Astrocyte of the spinal cord (primary cell): Measurements from ENCODE around the gene PALLD.

Experiments used
- DNase-seq: peaks from one replicate; pipeline ENCODE4 v3.0.0; 2011; ENCODE audit warnings: low read depth, low spot score
- H3K4me3 ChIP-seq: 2 replicates; pipeline ENCODE4 v1.5.1; 2011; ENCODE audit warnings: low read depth, mild to moderate bottlenecking, low read length, moderate library complexity
- in situ Hi-C: cut with HindIII; loops from 2 replicates; pipeline ENCODE4 v1.10.0; 2017; ENCODE audit warnings: low sequenced_read_pairs
- TF ChIP-seq, protein P1 (sequence below): IDR thresholded peaks from 2 replicates; pipeline ENCODE4 v1.5.1; 2012; ENCODE audit warnings: low read depth, mild to moderate bottlenecking, low read length, inconsistent platforms

PALLD gene

DNA sequence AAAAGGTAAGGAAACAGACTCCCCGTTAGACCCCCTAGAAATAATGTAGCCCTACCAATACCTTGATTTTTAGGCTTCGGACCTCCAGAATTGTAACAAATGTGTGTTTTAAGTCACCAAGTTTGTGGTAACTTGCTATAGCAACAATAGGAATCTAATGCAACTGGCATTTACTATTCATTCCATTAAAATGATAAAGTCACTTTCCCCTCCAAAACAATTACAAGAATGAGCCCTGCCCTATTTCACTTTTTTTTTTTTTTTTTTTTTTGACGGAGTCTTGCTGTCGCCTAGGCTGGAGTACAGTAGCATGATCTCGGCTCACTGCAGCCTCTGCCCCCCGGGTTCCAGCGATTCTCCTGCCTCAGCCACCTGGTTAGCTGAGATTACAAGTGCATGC, 13.0 kb upstream of the PALLD start:
- peak; percentile 38 for DNase-seq
- in situ Hi-C loops, result no loop called here
- no peak overlapping the region for H3K4me3 ChIP-seq
- TF ChIP-seq, protein P1, sequence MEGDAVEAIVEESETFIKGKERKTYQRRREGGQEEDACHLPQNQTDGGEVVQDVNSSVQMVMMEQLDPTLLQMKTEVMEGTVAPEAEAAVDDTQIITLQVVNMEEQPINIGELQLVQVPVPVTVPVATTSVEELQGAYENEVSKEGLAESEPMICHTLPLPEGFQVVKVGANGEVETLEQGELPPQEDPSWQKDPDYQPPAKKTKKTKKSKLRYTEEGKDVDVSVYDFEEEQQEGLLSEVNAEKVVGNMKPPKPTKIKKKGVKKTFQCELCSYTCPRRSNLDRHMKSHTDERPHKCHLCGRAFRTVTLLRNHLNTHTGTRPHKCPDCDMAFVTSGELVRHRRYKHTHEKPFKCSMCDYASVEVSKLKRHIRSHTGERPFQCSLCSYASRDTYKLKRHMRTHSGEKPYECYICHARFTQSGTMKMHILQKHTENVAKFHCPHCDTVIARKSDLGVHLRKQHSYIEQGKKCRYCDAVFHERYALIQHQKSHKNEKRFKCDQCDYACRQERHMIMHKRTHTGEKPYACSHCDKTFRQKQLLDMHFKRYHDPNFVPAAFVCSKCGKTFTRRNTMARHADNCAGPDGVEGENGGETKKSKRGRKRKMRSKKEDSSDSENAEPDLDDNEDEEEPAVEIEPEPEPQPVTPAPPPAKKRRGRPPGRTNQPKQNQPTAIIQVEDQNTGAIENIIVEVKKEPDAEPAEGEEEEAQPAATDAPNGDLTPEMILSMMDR, result no peak

DNA sequence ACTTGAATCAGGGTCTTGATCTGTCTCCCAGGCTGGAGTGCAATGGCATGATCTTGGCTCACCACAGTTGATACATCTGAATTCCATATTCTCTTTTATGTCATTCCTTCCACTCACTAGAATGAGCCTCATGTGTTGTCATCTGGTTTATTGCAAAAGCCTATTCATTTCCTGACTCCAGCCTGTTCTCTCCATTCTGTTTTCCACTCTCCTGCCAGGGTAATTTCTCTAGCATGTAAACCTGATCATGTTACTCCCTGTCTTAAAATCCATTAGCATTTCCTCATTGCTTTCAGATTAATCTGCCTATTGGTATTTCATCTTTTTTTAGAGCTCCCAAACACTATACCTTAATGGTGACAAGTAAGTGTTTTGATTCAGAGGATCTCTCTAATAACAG, 12.2 kb upstream of the PALLD start:
- TF ChIP-seq, protein P1, result no peak

GRCh38 chr4:168485156-168485910, 11.5 kb upstream of the PALLD start:
- H3K4me3 ChIP-seq, result no peak overlapping the region
- in situ Hi-C loops, result no loop called here
- DNase-seq, result no peak
- TF ChIP-seq, protein P1, result no peak

More for the DNA sequence above, 12.2 kb upstream of the PALLD start:
- peak; percentile 67 for DNase-seq
- no peak overlapping the region for H3K4me3 ChIP-seq
- in situ Hi-C loops, result no loop called here

DNA sequence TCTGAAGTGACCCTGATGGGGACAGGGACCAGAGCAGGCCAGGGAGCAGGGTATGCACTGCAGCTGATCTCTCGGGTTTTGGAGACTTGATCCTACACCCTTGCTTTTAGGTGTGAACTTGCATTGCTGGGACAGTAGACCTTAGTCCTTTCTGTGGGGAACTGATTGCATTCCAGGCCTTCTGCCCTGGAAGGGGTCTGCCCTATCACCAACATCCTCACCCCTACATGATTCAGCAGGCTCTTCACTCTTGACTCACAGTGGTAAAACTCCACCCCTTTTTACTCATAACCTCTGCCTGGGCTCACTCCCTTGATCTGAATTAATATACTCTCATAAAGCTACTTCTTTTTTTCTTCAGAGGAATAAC, 10.0 kb upstream of the PALLD start:
- H3K4me3 ChIP-seq, result no peak overlapping the region
- peak; percentile 60 for DNase-seq
- in situ Hi-C loops, result no loop called here
- TF ChIP-seq, protein P1, result no peak

- DNase-seq, result no peak
- TF ChIP-seq, protein P1, result no peak
- H3K4me3 ChIP-seq, result no peak overlapping the region
- in situ Hi-C loops, result no loop called here
Observed at GRCh38 chr4:168487282-168488035, 9.4 kb upstream of the PALLD start.

- DNase-seq, result no peak
- in situ Hi-C loops, result no loop called here
- H3K4me3 ChIP-seq, result no peak overlapping the region
- TF ChIP-seq, protein P1, result no peak
Observed at GRCh38 chr4:168488869-168489274, 8.0 kb upstream of the PALLD start.
